Measurements from ENCODE around the gene DPH3. TPM values are rescaled to one million over a fixed set of nuclear protein-coding genes. Genes with fewer than 3 reads are reported as not detected.

Gene DPH3
- total RNA-seq, 1 donor from 2014 or later: 61.5 TPM

- peaks cover 5% of the 10 kb centered on the region for H3K27me3 Mint-ChIP-seq (ENCODE audit: low read depth, unreplicated experiment)
- Histone ChIP-seq H3K4me3 (ENCODE audit: insufficient read depth, low read depth, low read length) (no peak overlapping the region), H3K79me2 (ENCODE audit: insufficient read depth, low read length) (no peaks in the 10 kb centered on the region), H4K20me1 (ENCODE audit: insufficient read depth, low read length) (no peaks in the 10 kb centered on the region), H3K27ac (ENCODE audit: low read depth, low read length) (no peak overlapping the region), H3K9ac (ENCODE audit: low read length) (no peak overlapping the region), H3K9me3 (ENCODE audit: insufficient read depth, low read depth, low read length) (no peaks in the 10 kb centered on the region), H3K4me1 (ENCODE audit: insufficient read depth, low read length) (no peaks in the 10 kb centered on the region), H3K36me3 (ENCODE audit: insufficient read depth, low read length) (no peaks in the 10 kb centered on the region), H3K27me3 (ENCODE audit: insufficient read depth, low read length) (no peaks in the 10 kb centered on the region), H2AFZ (ENCODE audit: low read depth, low read length) (no peak overlapping the region), H3K4me2 (ENCODE audit: low read length) (no peak overlapping the region)
- H3K36me3 Mint-ChIP-seq (ENCODE audit: low read depth, unreplicated experiment): no peaks in the 10 kb centered on the region
- no peak overlapping the region for H3K4me3 Mint-ChIP-seq (ENCODE audit: unreplicated experiment)
- H3K9me3 Mint-ChIP-seq (ENCODE audit: unreplicated experiment): peaks cover 2% of the 10 kb centered on the region
- no peak for FAIRE-seq
- DNase-seq (ENCODE audit: low read depth): no peak
- peaks cover 2% of the 10 kb centered on the region for H3K4me1 Mint-ChIP-seq (ENCODE audit: low read depth, unreplicated experiment)
- no peak overlapping the region for H3K27ac Mint-ChIP-seq (ENCODE audit: unreplicated experiment)
- TF ChIP-seq EZH2 (IDR thresholded peaks at IDR 0.05; ENCODE audit: insufficient read depth, low read length): no peak
- TF ChIP-seq, protein P1, sequence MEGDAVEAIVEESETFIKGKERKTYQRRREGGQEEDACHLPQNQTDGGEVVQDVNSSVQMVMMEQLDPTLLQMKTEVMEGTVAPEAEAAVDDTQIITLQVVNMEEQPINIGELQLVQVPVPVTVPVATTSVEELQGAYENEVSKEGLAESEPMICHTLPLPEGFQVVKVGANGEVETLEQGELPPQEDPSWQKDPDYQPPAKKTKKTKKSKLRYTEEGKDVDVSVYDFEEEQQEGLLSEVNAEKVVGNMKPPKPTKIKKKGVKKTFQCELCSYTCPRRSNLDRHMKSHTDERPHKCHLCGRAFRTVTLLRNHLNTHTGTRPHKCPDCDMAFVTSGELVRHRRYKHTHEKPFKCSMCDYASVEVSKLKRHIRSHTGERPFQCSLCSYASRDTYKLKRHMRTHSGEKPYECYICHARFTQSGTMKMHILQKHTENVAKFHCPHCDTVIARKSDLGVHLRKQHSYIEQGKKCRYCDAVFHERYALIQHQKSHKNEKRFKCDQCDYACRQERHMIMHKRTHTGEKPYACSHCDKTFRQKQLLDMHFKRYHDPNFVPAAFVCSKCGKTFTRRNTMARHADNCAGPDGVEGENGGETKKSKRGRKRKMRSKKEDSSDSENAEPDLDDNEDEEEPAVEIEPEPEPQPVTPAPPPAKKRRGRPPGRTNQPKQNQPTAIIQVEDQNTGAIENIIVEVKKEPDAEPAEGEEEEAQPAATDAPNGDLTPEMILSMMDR (IDR thresholded peaks at IDR 0.05; ENCODE audit: insufficient read depth, low read depth, low read length): no peak
These were observed 48.3 kb downstream of the DPH3 start for GRCh38 chr3:16216373-16216935.

- Histone ChIP-seq H3K9ac (ENCODE audit: low read length) (no peak overlapping the region), H3K79me2 (ENCODE audit: insufficient read depth, low read length) (no peaks in the 10 kb centered on the region), H3K9me3 (ENCODE audit: insufficient read depth, low read depth, low read length) (no peaks in the 10 kb centered on the region), H3K27ac (ENCODE audit: low read depth, low read length) (no peak overlapping the region), H3K4me2 (ENCODE audit: low read length) (no peak overlapping the region), H3K4me3 (ENCODE audit: insufficient read depth, low read depth, low read length) (no peak overlapping the region), H2AFZ (ENCODE audit: low read depth, low read length) (no peak overlapping the region), H3K27me3 (ENCODE audit: insufficient read depth, low read length) (no peaks in the 10 kb centered on the region), H3K36me3 (ENCODE audit: insufficient read depth, low read length) (no peaks in the 10 kb centered on the region), H3K4me1 (ENCODE audit: insufficient read depth, low read length) (no peaks in the 10 kb centered on the region), H4K20me1 (ENCODE audit: insufficient read depth, low read length) (no peaks in the 10 kb centered on the region)
- Mint-ChIP-seq H3K36me3 (ENCODE audit: low read depth, unreplicated experiment) (no peaks in the 10 kb centered on the region), H3K27ac (ENCODE audit: unreplicated experiment) (no peak overlapping the region), H3K4me3 (ENCODE audit: unreplicated experiment) (no peak overlapping the region), H3K27me3 (ENCODE audit: low read depth, unreplicated experiment) (peaks cover 5% of the 10 kb centered on the region), H3K9me3 (ENCODE audit: unreplicated experiment) (peaks cover 2% of the 10 kb centered on the region), H3K4me1 (ENCODE audit: low read depth, unreplicated experiment) (peaks cover 7% of the 10 kb centered on the region)
- FAIRE-seq (no peak), DNase-seq (ENCODE audit: low read depth) (no peak)
- no peak for TF ChIP-seq EZH2 (IDR thresholded peaks at IDR 0.05; ENCODE audit: insufficient read depth, low read length)
- TF ChIP-seq, protein P1 (IDR thresholded peaks at IDR 0.05; ENCODE audit: insufficient read depth, low read depth, low read length): no peak
These were observed 50.4 kb downstream of the DPH3 start for GRCh38 chr3:16214366-16214765.

DNA sequence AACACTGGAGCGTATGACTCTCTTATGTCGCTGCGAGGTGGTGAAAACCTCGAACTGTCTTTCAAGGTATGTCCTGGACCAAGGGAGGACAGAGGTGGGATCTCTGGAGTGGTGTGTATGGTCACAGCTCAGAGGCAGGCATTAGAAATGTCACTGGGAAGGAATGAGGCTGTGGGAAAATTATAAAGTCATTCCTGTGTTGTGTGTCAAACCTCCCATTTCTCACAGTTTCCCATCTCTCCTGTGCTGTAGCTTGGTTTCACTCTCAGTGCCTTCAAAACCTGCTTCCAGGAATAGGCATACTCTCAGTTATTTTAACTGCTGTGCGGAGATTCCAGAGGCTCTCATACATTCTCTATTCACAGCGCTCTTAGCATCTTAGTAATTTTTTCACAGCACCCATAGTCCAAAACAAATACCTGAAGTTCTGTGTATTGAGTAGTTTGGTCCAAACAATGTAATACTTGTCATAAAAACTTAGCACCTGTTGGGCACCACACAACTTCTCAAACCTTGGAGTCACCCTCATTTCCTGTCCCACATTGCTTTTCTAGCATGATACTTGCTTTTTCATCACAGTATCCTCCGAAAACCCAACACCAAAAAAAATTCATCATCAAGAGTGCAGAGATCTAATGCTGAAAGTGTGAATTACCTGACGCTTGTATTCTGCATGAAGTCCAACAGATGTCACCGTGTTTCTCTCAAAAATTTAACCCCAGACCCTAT is 53.4 kb downstream of the DPH3 start:
- H4K20me1 ChIP-seq (ENCODE audit: insufficient read depth, low read length): no peaks in the 10 kb centered on the region
- H3K27me3 Mint-ChIP-seq (ENCODE audit: low read depth, unreplicated experiment): peaks cover 5% of the 10 kb centered on the region
- H3K36me3 ChIP-seq (ENCODE audit: insufficient read depth, low read length): no peaks in the 10 kb centered on the region
- no peak overlapping the region for H3K4me3 ChIP-seq (ENCODE audit: insufficient read depth, low read depth, low read length)
- H3K4me2 ChIP-seq (ENCODE audit: low read length): no peak overlapping the region
- H3K79me2 ChIP-seq (ENCODE audit: insufficient read depth, low read length): no peaks in the 10 kb centered on the region
- no peak overlapping the region for H3K27ac ChIP-seq (ENCODE audit: low read depth, low read length)
- no peak for DNase-seq (ENCODE audit: low read depth)
- H3K9me3 ChIP-seq (ENCODE audit: insufficient read depth, low read depth, low read length): no peaks in the 10 kb centered on the region
- no peak for FAIRE-seq
- no peaks in the 10 kb centered on the region for H3K27me3 ChIP-seq (ENCODE audit: insufficient read depth, low read length)
- H3K4me1 ChIP-seq (ENCODE audit: insufficient read depth, low read length): no peaks in the 10 kb centered on the region
- H2AFZ ChIP-seq (ENCODE audit: low read depth, low read length): no peak overlapping the region
- no peaks in the 10 kb centered on the region for H3K36me3 Mint-ChIP-seq (ENCODE audit: low read depth, unreplicated experiment)
- H3K27ac Mint-ChIP-seq (ENCODE audit: unreplicated experiment): peak overlapping the region; percentile 30
- H3K4me3 Mint-ChIP-seq (ENCODE audit: unreplicated experiment): no peak overlapping the region
- peaks cover 2% of the 10 kb centered on the region for H3K9me3 Mint-ChIP-seq (ENCODE audit: unreplicated experiment)
- no peak for TF ChIP-seq EZH2 (IDR thresholded peaks at IDR 0.05; ENCODE audit: insufficient read depth, low read length)
- TF ChIP-seq, protein P1 (IDR thresholded peaks at IDR 0.05; ENCODE audit: insufficient read depth, low read depth, low read length): no peak
- H3K4me1 Mint-ChIP-seq (ENCODE audit: low read depth, unreplicated experiment): peaks cover 7% of the 10 kb centered on the region
- H3K9ac ChIP-seq (ENCODE audit: low read length): no peak overlapping the region
